HG03457 (cell line): ENCODE results near the gene DNAJC28.
A peak's percentile ranks its signal among the peaks of the same experiment; 100 is the strongest.
"Not testable (repeated sequence)": the region's sequence is repeated elsewhere in the genome, so short reads cannot be mapped to it uniquely, and the experiment has no call there.

ENCODE experiments used
- ATAC-seq: cut with Tn5 transposase; IDR thresholded peaks from one replicate; pipeline ENCODE4 v1.9.1; 2021; ENCODE audit warnings: moderate number of reproducible peaks; ENCODE audit not compliant: unreplicated experiment

The DNAJC28 gene

GRCh38 chr21:33491373-33492102 lies at the start of gene DNAJC28:
Gene DNAJC28 (minus strand): TSS chr21:33491716. CDS start chr21:33489393, 2,323 bp downstream.
- ATAC-seq = peak; percentile 84

- no peak for ATAC-seq
These were observed 49.7 kb upstream of the DNAJC28 start for GRCh38 chr21:33541105-33541711.

GRCh38 chr21:33540711-33541104 lies 49.2 kb upstream of the DNAJC28 start:
- ATAC-seq = no peak

- ATAC-seq = no peak
These were observed 48.1 kb upstream of the DNAJC28 start for GRCh38 chr21:33539616-33540015.

GRCh38 chr21:33537212-33537611 lies 45.7 kb upstream of the DNAJC28 start:
- ATAC-seq = no peak

GRCh38 chr21:33531007-33531406 lies 39.5 kb upstream of the DNAJC28 start:
- ATAC-seq = no peak

- ATAC-seq = no peak
These were observed 31.4 kb upstream of the DNAJC28 start for GRCh38 chr21:33522953-33523349.

GRCh38 chr21:33522297-33522952 lies 30.9 kb upstream of the DNAJC28 start:
- no peak for ATAC-seq

GRCh38 chr21:33518899-33519298 lies 27.4 kb upstream of the DNAJC28 start:
- ATAC-seq = no peak

GRCh38 chr21:33514229-33514628 lies 22.7 kb upstream of the DNAJC28 start:
- no peak for ATAC-seq

- ATAC-seq = no peak
These were observed 21.0 kb upstream of the DNAJC28 start for GRCh38 chr21:33512481-33512880.

GRCh38 chr21:33511639-33512038 lies 20.1 kb upstream of the DNAJC28 start:
- no peak for ATAC-seq

- no peak for ATAC-seq
These were observed 19.3 kb upstream of the DNAJC28 start for GRCh38 chr21:33510826-33511225.

- not testable (repeated sequence) for ATAC-seq
These were observed 15.5 kb upstream of the DNAJC28 start for GRCh38 chr21:33507003-33507402.

GRCh38 chr21:33505833-33506232 lies 14.3 kb upstream of the DNAJC28 start:
- no peak for ATAC-seq

- no peak for ATAC-seq
These were observed 4.8 kb upstream of the DNAJC28 start for GRCh38 chr21:33496345-33496744.

- ATAC-seq = no peak
These were observed 4.2 kb upstream of the DNAJC28 start for GRCh38 chr21:33495743-33496142.

GRCh38 chr21:33493756-33494155 lies 2.2 kb upstream of the DNAJC28 start:
- no peak for ATAC-seq

GRCh38 chr21:33492571-33492970 lies 1.1 kb upstream of the DNAJC28 start:
- ATAC-seq = no peak

- ATAC-seq = no peak
These were observed 534 bp downstream of the DNAJC28 start for GRCh38 chr21:33490991-33491372.

- no peak for ATAC-seq
These were observed 2.6 kb downstream of the DNAJC28 start for GRCh38 chr21:33488936-33489335.

- ATAC-seq = no peak
These were observed 3.5 kb downstream of the DNAJC28 start for GRCh38 chr21:33487996-33488395.
